Type B pancreatic cell (in vitro differentiated cells): ENCODE data around the gene SMIM13. TPM values are rescaled to one million over a fixed set of nuclear protein-coding genes. Genes with fewer than 3 reads are reported as not detected.
A peak's percentile ranks its signal among the peaks of the same experiment; 100 is the strongest.

Experiments
- DNase-seq: peaks from one replicate; pipeline ENCODE4 v3.0.0; 2021; ENCODE audit warnings: mixed read lengths; ENCODE audit not compliant: unreplicated experiment; ENCODE audit errors: extremely low spot score
- H3K27ac Mint-ChIP-seq: 2 replicates; pipeline ENCODE4 v1.8.0; 2021; ENCODE audit warnings: mild to moderate bottlenecking, mixed read lengths
- H3K27me3 Mint-ChIP-seq: 2 replicates; pipeline ENCODE4 v1.8.0; 2021; ENCODE audit warnings: mixed read lengths
- H3K36me3 Mint-ChIP-seq: 2 replicates; pipeline ENCODE4 v1.8.0; 2021; ENCODE audit warnings: mixed read lengths
- H3K4me1 Mint-ChIP-seq: one replicate; pipeline ENCODE4 v1.8.0; 2021; ENCODE audit warnings: mixed read lengths; ENCODE audit not compliant: unreplicated experiment
- H3K4me3 Mint-ChIP-seq: 2 replicates; pipeline ENCODE4 v1.8.0; 2021; ENCODE audit warnings: mild to moderate bottlenecking, mixed read lengths
- H3K9me3 Mint-ChIP-seq: 2 replicates; pipeline ENCODE4 v1.8.0; 2021; ENCODE audit warnings: mixed read lengths
- total RNA-seq: library from RNA; stranded (reverse); gene quantifications from 2 replicates; pipeline ENCODE4 v1.2.1, GENCODE V29; 2021; ENCODE audit warnings: low replicate concordance
- TF ChIP-seq, protein P1 (sequence below): fragments of 200-600 bp; sonication (generic); conservative IDR thresholded peaks from 2 replicates; pipeline ENCODE4 v1.5.0; 2021; ENCODE audit warnings: antibody characterized with exemption, mild to moderate bottlenecking

SMIM13 gene
- total RNA-seq, 1 donor from 2014 or later = 13.9 TPM

DNA sequence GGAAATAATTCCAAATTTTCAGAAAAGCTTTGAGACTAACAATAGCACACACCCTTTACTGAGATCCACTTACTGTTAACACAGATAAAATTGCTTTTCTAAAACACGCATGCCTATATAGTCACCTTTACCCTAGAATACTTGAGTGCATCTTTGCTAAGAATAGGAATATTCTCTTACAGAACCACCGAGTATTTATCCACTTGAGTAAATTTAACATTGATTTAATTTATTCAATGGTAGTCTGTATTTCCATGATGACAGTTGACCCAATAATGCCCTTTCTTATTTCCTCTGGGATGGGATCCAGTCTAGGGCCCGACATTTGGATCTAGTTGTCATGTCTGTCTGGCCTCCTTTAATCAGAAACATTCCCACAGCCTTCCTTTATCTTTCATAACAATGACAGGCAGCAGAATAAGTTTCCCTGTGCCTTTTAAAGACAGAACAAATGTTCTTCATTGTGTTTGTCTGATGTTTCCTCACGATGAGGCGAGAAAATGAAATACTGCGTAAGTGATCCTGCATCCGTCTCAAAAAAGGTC, 74.5 kb downstream of the SMIM13 start:
- H3K27me3 Mint-ChIP-seq = no peaks in the 10 kb centered on the region
- no peaks in the 10 kb centered on the region for H3K9me3 Mint-ChIP-seq
- no peak overlapping the region for H3K27ac Mint-ChIP-seq
- H3K4me3 Mint-ChIP-seq = no peak overlapping the region
- TF ChIP-seq, protein P1, sequence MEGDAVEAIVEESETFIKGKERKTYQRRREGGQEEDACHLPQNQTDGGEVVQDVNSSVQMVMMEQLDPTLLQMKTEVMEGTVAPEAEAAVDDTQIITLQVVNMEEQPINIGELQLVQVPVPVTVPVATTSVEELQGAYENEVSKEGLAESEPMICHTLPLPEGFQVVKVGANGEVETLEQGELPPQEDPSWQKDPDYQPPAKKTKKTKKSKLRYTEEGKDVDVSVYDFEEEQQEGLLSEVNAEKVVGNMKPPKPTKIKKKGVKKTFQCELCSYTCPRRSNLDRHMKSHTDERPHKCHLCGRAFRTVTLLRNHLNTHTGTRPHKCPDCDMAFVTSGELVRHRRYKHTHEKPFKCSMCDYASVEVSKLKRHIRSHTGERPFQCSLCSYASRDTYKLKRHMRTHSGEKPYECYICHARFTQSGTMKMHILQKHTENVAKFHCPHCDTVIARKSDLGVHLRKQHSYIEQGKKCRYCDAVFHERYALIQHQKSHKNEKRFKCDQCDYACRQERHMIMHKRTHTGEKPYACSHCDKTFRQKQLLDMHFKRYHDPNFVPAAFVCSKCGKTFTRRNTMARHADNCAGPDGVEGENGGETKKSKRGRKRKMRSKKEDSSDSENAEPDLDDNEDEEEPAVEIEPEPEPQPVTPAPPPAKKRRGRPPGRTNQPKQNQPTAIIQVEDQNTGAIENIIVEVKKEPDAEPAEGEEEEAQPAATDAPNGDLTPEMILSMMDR = no peak
- DNase-seq = no peak
- peaks cover 10% of the 10 kb centered on the region for H3K4me1 Mint-ChIP-seq
- peaks cover 3% of the 10 kb centered on the region for H3K36me3 Mint-ChIP-seq

DNA sequence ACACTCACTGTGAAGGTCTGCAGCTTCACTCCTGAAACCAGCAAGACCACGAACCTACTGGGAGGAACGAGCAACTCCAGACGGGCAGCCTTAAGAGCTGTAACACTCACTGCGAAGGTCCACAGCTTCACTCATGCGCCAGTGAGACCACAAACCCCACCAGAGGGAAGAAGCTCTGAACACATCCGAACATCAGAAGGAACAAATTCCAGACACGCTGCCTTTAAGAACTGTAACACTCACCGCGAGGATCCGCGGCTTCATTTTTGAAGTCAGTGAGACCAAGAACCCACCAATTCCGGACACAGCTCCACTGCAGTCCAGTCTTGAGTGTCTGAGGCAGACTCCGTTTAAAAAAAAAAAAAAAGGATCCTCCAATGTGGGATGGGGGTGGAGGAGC, 78.3 kb downstream of the SMIM13 start:
- DNase-seq = peak; percentile 36

DNA sequence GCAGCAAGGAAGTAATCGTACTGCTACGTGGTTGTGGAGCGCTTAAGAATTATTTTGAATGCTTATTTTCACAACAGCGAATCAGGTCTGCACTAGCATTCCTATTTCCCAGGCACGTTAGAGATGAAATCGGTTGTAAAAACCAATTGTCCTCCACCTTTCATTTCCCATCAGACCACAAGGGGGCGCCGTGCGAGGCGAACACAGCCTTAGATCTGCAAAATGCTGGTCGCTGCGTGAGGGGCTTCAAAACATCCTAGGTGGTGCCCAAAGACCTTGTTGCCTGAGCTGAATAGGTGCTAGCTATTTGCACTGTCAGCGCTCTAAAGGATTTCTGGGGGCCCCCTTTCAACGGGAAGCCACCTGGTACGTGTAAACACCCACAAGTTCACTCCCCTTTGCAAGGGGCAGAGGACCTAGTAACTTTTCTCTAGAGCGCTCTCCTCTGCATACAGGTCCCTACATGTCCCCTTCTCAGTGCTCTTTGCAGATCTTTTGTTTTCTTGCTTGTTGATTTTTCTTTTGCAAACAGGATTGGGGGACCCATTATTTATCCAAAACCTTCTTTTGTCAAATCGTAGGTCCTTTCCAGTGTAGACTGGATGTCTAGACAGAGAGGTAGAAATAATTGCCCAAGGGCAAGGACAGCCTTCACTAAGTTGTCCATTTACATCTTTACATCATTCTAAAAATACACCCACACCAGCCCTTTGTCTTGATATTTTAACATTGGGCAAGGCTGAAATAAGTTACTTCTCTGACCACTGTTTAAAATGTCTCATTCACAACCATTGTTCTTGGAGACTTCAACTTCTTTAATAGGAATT, 79.1 kb downstream of the SMIM13 start:
- Mint-ChIP-seq H3K27ac (no peak overlapping the region), H3K27me3 (no peaks in the 10 kb centered on the region), H3K36me3 (peaks cover 3% of the 10 kb centered on the region), H3K9me3 (no peaks in the 10 kb centered on the region), H3K4me3 (no peak overlapping the region), H3K4me1 (peaks cover 14% of the 10 kb centered on the region)
- peak; percentile 76 for DNase-seq
- TF ChIP-seq, protein P1 = peak; percentile 93

More for the DNA sequence above, 78.3 kb downstream of the SMIM13 start:
- TF ChIP-seq, protein P1 = no peak
- Mint-ChIP-seq H3K9me3 (no peaks in the 10 kb centered on the region), H3K27ac (no peak overlapping the region), H3K36me3 (peaks cover 3% of the 10 kb centered on the region), H3K4me3 (no peak overlapping the region), H3K27me3 (no peaks in the 10 kb centered on the region), H3K4me1 (peaks cover 14% of the 10 kb centered on the region)

DNA sequence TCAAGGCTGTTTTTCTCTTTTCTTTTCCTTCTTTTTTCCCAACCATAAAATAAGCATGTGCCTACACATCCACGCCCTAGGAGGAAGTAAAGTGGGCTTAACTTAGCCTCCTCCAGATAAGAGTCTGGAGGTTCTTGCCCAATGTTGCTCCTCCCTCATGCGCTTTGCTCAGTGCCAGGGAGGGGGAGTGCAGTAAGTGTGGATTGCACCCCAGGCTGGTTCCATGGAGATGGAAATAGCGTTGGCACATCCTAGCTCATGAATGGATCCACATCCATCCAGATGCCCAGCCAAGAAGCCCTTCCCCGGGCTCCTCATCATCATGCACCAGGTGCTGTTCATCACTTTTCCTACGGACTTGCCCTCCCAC, 80.6 kb downstream of the SMIM13 start:
- Mint-ChIP-seq H3K4me1 (peaks cover 14% of the 10 kb centered on the region), H3K27ac (no peak overlapping the region)
- TF ChIP-seq, protein P1 = no peak

DNA sequence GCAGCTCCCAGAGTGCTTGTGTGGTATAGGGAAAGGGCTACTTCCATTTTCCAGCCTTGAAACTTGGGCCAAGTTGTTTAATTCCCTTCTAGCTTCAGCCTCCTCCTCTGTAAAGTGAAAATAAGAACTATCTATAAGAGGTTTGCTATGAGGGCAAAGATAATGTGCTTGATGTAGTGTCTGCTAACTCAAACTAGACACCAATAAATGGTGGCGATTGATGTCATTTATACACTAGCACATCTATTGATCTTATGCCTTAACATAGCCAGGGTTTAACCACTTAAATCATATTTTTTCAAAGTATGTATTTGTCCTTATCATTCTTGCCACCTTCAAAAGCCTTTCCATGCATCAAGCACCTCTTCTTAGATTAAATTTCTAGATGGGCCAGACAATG, 83.6 kb downstream of the SMIM13 start:
- DNase-seq = no peak
- H3K27me3 Mint-ChIP-seq = no peaks in the 10 kb centered on the region
- TF ChIP-seq, protein P1 = no peak
- no peaks in the 10 kb centered on the region for H3K36me3 Mint-ChIP-seq
- no peak overlapping the region for H3K4me3 Mint-ChIP-seq
- H3K9me3 Mint-ChIP-seq = no peaks in the 10 kb centered on the region
- H3K27ac Mint-ChIP-seq = no peak overlapping the region
- H3K4me1 Mint-ChIP-seq = peaks cover 18% of the 10 kb centered on the region

More for the DNA sequence above, 80.6 kb downstream of the SMIM13 start:
- DNase-seq = peak; percentile 29
- Mint-ChIP-seq H3K27me3 (no peaks in the 10 kb centered on the region), H3K9me3 (no peaks in the 10 kb centered on the region), H3K4me3 (no peak overlapping the region), H3K36me3 (peaks cover 3% of the 10 kb centered on the region)
